GM21367 (cell line): Measurements from ENCODE around the gene LAMB4.

Source experiments
- ATAC-seq: cut with Tn5 transposase; IDR thresholded peaks from one replicate; pipeline ENCODE4 v1.9.1; 2021; ENCODE audit not compliant: unreplicated experiment

Gene LAMB4

GRCh38 chr7:108130261-108130660 is at the start of gene LAMB4:
Gene LAMB4 (minus strand): TSS chr7:108130361. CDS start chr7:108123164, 7,197 bp downstream.
- ATAC-seq = no peak

- no peak for ATAC-seq
Observed at GRCh38 chr7:108178398-108178797, 48.2 kb upstream of the LAMB4 start.

- ATAC-seq = no peak
Observed at GRCh38 chr7:108171164-108171563, 41.0 kb upstream of the LAMB4 start.

GRCh38 chr7:108170251-108170650 is 40.1 kb upstream of the LAMB4 start:
- no peak for ATAC-seq

GRCh38 chr7:108167460-108167859 is 37.3 kb upstream of the LAMB4 start:
- no peak for ATAC-seq

GRCh38 chr7:108166687-108167086 is 36.5 kb upstream of the LAMB4 start:
- ATAC-seq = no peak

GRCh38 chr7:108165723-108166122 is 35.6 kb upstream of the LAMB4 start:
- ATAC-seq = no peak

GRCh38 chr7:108164946-108165345 is 34.8 kb upstream of the LAMB4 start:
- no peak for ATAC-seq

- ATAC-seq = no peak
Observed at GRCh38 chr7:108164342-108164741, 34.2 kb upstream of the LAMB4 start.

GRCh38 chr7:108158776-108159175 is 28.6 kb upstream of the LAMB4 start:
- ATAC-seq = no peak

GRCh38 chr7:108157606-108158335 is 27.6 kb upstream of the LAMB4 start:
- ATAC-seq = no peak

GRCh38 chr7:108156897-108157605 is 26.9 kb upstream of the LAMB4 start:
- no peak for ATAC-seq

GRCh38 chr7:108152198-108152597 is 22.0 kb upstream of the LAMB4 start:
- no peak for ATAC-seq

GRCh38 chr7:108149908-108150307 is 19.7 kb upstream of the LAMB4 start:
- no peak for ATAC-seq

- no peak for ATAC-seq
Observed at GRCh38 chr7:108149119-108149518, 19.0 kb upstream of the LAMB4 start.

- no peak for ATAC-seq
Observed at GRCh38 chr7:108147031-108147563, 16.9 kb upstream of the LAMB4 start.

GRCh38 chr7:108146070-108146842 is 16.1 kb upstream of the LAMB4 start:
- ATAC-seq = no peak

GRCh38 chr7:108145401-108145800 is 15.2 kb upstream of the LAMB4 start:
- ATAC-seq = no peak

- ATAC-seq = no peak
Observed at GRCh38 chr7:108144931-108145330, 14.8 kb upstream of the LAMB4 start.

GRCh38 chr7:108143658-108144420 is 13.7 kb upstream of the LAMB4 start:
- no peak for ATAC-seq
